ENCODE data around the gene CPVL. TPM values are rescaled to one million over a fixed set of nuclear protein-coding genes. Genes with fewer than 3 reads are reported as not detected.

Gene CPVL
- total and polyA plus RNA-seq, 4 donors = 16.6 to 34.8 (median 17.6) TPM

DNA sequence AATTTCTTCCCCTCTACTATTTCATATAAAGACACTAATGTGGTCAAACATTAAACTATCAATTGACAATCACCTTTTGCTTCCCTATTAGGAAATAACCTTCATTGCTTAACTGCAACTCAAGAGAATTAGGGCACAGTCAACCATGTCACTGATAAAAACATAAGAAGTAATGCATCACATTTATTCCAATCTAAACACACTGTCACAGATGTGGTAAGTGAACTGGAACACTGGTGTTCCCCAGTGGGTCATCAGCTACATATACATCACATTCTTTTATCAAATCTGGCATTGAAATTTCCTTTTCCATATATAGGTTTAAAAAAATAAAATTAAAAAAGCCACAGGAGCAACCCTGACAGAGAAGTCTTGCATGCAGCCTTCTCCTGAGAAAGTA lies 191.9 kb downstream of the CPVL start:
- H3K27me3 ChIP-seq (ENCODE audit: control insufficient read depth in 3 of 3, insufficient read depth in 3 of 3, low read length in 2 of 3) = no peaks in the 10 kb centered on the region
- ATAC-seq (ENCODE audit: insufficient read depth, low FRiP score) (no peak), DNase-seq (no peak)
- H3K4me1 ChIP-seq (ENCODE audit: control insufficient read depth in 5 of 5, insufficient read depth in 5 of 5, low read length in 5 of 5) = peaks cover 0 to 59% (median 26%) of the 10 kb centered on the region in 5 donors
- H3K36me3 ChIP-seq (ENCODE audit: control insufficient read depth in 4 of 4, insufficient read depth in 4 of 4, low read length in 4 of 4) = peaks cover 0 to 9% (median 4%) of the 10 kb centered on the region in 4 donors
- no peak overlapping the region for H3K4me3 ChIP-seq
- TF ChIP-seq CTCF (IDR thresholded peaks at IDR 0.05; ENCODE audit: control extremely low read depth, extremely low read depth) = no peak
- H3K9me3 ChIP-seq (ENCODE audit: control insufficient read depth in 4 of 4, insufficient read depth in 3 of 4, low read length in 3 of 4) = peaks cover 0 to 9% (median 0%) of the 10 kb centered on the region in 4 donors
- H3K9ac ChIP-seq (ENCODE audit: insufficient read depth in 1 of 2, low read length in 2 of 2) = no peak overlapping the region
- no peak overlapping the region for H3K27ac ChIP-seq (ENCODE audit: low read depth in 1 of 2, low read length in 1 of 2)

- Histone ChIP-seq H3K9me3 (ENCODE audit: control insufficient read depth in 4 of 4, insufficient read depth in 3 of 4, low read length in 3 of 4) (peaks cover 0 to 9% (median 0%) of the 10 kb centered on the region in 4 donors), H3K27me3 (ENCODE audit: control insufficient read depth in 3 of 3, insufficient read depth in 3 of 3, low read length in 2 of 3) (no peaks in the 10 kb centered on the region), H3K27ac (ENCODE audit: low read depth in 1 of 2, low read length in 1 of 2) (no peak overlapping the region), H3K4me1 (ENCODE audit: control insufficient read depth in 5 of 5, insufficient read depth in 5 of 5, low read length in 5 of 5) (peaks cover 0 to 53% (median 26%) of the 10 kb centered on the region in 5 donors), H3K36me3 (ENCODE audit: control insufficient read depth in 4 of 4, insufficient read depth in 4 of 4, low read length in 4 of 4) (peaks cover 0 to 9% (median 4%) of the 10 kb centered on the region in 4 donors), H3K9ac (ENCODE audit: insufficient read depth in 1 of 2, low read length in 2 of 2) (no peak overlapping the region), H3K4me3 (no peak overlapping the region)
- no peak for TF ChIP-seq CTCF (IDR thresholded peaks at IDR 0.05; ENCODE audit: control extremely low read depth, extremely low read depth)
- ATAC-seq (ENCODE audit: insufficient read depth, low FRiP score) (no peak), DNase-seq (peak; percentile 85 to 97 (median 97))
- WGBS, 2 donors = 17 to 26% methylated on average over 4 of the region's 4 CpGs
Measured at GRCh38 chr7:28953633-28954032, 192.7 kb downstream of the CPVL start.

Other genes starting within 250 kb of the CPVL start
- 10 to 100 TPM in 1 of 2 donors, 1 to 10 TPM in 1; 2.9 to 17.0 TPM for gene TRIL, start 188.2 kb downstream of the CPVL start, total RNA-seq
- gene TRIL, start 188.2 kb downstream of the CPVL start, polyA plus RNA-seq = under 1 TPM; 0.52 to 0.65 TPM
- 10 to 100 TPM in 1 of 2 donors, 1 to 10 TPM in 1; 9.2 to 11.0 TPM for gene CHN2, start 48.2 kb upstream of the CPVL start, total RNA-seq
- gene CHN2, start 48.2 kb upstream of the CPVL start, polyA plus RNA-seq = 1 to 10 TPM; 3.2 to 4.1 TPM

Data from lung (tissue), 12 donors.